NCI-H2107 treated with DMSO at 0.1 percent for 48 hours (cell line): ENCODE data around the gene NKAIN2.
A peak's percentile ranks its signal among the peaks of the same experiment; 100 is the strongest.
"Not testable (repeated sequence)": the region's sequence is repeated elsewhere in the genome, so short reads cannot be mapped to it uniquely, and the experiment has no call there.

Experiments used
- DNase-seq: peaks from one replicate; lab custom pipeline; 2025; ENCODE audit not compliant: unreplicated experiment; lab: John Stamatoyannopoulos, UW

NKAIN2 gene

GRCh38 chr6:124294574-124295200 is 491.0 kb downstream of the NKAIN2 start:
- no peak for DNase-seq

DNA sequence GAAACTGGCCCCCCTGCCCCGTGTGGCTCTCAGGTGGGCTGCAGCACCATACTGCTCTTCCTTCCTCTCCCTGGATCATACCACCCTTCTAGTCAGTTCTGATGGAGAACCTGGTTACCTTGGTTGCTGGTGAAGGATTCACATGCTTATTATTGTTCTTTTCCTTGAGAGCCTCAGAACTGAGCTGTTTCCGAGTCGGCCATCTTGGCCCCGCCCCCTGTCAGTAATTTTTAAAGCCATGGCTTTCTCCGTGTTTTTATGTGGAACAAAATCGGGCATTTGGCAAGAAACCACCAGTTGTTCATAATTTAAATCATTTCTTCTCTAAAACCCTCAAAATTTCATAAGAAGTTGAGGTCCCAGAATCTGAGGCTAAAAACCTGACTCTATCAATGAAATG is 493.8 kb downstream of the NKAIN2 start:
- no peak for DNase-seq

DNA sequence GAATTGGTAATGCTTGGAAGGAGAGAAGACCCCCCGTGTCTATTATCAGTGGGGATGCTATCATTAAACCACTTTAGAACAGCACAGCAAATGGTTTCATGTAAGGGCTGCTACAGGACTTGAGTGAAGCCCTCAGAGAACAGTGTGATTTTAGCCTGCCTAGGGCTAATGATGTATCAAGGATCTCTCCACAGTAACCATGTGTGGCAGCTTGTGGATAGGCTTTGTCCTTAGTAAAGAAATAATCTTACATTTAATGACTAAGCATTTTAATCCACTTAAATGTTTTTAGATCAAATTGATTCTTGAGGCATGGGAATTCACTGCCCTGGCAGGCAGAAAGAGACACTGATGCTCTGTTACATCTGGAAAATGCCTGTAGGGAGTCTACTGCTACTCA is 495.1 kb downstream of the NKAIN2 start:
- no peak for DNase-seq

- not testable (repeated sequence) for DNase-seq
These were observed 497.2 kb downstream of the NKAIN2 start for GRCh38 chr6:124300907-124301306.

DNA sequence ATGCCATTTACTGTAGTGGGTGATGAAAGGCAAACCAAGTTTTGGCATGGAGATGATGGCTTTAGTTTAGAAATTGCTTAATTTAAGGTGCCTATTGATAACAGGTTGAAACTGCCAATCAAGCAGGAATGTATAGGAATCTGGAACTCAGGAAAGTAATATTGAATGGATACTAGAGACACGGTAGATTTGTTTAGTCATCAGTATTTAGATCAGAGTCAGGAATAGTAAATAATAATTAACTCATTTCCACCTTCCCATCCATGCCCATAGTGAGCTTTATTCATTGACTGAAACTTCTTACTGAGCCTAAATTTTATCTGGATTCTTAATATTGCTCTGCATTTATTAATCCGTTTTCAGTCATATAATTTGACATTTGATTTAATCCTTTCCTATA is 500.3 kb downstream of the NKAIN2 start:
- DNase-seq: no peak

DNA sequence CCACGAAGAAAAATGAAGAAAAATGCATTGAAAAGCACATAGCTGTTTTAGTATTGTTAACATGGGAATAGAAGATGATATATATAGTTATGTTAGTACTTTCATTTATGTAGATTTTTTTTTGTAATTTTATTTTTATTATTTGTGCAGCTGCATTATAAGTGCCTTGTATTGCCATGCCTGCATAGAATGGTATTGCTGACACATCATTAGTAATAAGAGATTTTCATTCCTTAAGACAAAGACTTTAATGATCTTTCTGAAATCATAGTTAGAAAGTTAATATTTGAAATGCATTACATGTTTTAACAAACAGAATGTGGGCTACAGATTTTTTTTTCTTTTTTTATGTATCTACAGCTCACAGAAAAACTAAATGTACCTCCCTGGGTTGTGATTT is 506.5 kb downstream of the NKAIN2 start:
- DNase-seq: no peak

GRCh38 chr6:124319410-124319809 is 515.7 kb downstream of the NKAIN2 start:
- no peak for DNase-seq

DNA sequence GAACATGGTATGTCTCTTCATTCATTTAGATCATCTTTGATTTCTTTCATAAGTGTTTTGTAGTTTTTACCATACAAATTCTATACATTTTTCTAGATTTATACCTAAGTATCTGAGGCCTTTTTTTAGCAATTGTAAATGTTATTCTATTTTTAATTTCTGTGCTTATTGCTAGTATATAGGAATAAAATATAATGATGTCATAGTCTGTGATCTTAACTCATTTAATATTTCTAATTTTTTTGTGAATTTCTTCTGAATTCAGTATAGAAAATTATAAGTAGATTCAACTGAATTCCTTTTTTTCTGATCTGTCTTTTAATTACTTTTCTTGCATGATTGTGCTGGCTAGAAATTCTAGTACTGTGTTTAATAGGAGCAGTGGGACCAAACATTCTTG is 520.6 kb downstream of the NKAIN2 start:
- DNase-seq: no peak

DNA sequence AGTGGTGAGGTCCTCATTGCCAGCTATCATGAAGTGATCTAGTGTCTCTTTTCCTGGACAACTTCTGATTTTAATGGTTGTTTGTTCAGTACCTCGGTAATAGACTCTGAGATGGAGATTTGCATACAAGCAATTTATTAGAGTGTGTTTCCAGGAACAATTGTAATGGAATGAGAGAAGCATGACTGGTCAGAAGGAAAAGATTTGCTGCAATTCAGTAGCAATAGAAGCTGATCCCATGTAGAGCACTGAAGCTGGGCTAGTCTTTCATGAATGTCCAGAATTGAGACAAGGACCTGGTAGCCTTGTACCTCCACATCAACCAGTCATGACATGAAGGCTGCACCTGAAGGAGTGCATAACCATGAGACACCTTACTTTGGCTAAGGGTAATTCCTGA is 526.5 kb downstream of the NKAIN2 start:
- DNase-seq: no peak

- DNase-seq: no peak
These were observed 530.7 kb downstream of the NKAIN2 start for GRCh38 chr6:124334359-124334758.

DNA sequence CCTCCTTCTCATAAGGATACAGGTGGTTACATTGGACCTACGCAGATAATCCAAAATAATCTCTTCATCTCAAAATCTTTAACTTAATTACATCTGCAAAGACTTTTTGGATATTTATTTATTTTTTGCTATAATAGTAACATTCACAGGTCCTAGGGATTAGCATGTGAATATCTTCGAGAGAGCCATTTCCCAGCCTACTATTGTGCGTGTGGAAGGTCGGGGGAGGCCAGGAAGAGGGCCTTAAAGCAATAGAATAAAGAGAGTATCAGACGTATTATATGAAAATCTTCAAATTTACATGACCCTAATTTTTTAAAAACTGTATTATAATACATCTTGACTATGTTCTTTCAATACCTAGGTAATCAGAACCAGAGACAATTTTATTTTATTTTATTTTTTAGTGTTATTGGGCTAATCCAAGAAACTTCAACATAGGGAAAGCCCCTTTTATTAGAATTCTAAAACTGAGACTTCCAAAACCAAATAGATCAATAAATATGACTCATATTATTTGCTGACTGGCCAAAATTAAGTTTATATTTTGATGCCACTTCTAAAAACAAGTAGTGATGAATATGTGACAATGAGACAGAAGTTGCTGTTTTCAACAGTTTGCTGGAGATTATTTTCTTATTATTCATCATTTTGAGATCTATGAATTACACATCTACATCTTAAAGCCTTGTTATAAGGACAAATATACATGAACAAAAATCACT is 536.1 kb downstream of the NKAIN2 start:
- no peak for DNase-seq

- DNase-seq: not testable (repeated sequence)
These were observed 544.7 kb downstream of the NKAIN2 start for GRCh38 chr6:124348339-124348738.

GRCh38 chr6:124355146-124355545 is 551.5 kb downstream of the NKAIN2 start:
- no peak for DNase-seq

DNA sequence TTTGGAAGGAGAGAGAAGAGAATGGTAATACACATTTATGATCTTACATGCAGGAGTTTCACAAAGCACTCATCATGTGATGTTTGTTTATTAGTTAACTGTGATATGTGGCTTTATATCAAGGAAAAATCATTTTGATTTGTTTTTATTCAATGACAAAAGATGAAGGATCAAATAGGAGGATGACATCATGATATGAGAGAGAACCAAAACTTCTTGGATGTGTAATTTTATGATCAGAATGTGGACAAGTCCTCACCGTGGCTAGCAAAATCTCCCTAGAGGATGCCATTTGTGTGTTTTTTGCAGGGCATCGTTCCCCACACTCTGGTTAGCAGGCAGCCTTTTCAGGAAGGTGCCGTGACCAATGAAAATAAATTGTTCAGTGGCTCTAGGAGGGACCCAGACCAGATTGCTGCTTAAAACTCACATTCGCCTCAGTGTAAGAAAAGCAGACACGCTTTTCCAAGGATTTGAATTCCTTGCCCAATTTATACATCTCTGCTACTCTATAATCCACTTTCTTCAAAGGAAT is 552.7 kb downstream of the NKAIN2 start:
- DNase-seq: peak; percentile 36

DNA sequence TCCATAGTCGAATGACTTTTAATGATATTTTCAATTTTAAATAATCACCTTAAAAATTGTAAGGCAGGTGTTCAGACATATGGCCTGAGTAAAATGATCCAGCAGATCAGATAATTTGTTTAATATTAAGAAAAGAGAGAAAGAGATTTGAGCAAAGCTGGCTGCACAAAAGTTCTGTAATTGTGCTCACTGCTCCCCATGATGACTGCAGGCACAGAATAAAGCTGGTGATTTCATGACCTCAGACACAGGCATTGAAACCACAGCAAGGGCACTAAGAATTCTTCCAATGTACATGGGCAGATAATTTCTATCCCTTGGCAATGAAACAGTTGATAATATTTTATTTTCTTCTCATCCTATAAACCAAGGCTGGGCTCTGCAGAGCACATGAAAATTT is 553.1 kb downstream of the NKAIN2 start:
- DNase-seq: no peak

DNA sequence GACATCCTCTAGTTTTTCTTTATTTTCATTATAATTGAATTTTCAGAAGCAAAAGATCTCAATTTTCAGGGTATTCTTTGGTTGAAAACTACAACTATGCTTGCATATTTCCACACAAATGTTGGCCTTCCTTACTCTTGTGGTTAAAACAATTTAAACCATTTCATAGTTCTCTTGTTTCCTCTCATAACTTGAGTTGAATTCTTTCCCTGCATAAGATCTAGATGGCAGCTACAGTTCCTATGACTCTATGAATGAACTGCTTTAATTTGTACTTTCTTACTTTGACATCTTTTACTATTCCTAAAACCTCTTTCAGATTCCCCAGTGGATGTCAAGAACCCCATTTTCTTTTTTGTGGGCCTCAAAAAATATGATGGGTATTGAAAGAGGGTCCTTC is 564.5 kb downstream of the NKAIN2 start:
- no peak for DNase-seq

GRCh38 chr6:124371974-124372475 is 568.4 kb downstream of the NKAIN2 start:
- no peak for DNase-seq

DNA sequence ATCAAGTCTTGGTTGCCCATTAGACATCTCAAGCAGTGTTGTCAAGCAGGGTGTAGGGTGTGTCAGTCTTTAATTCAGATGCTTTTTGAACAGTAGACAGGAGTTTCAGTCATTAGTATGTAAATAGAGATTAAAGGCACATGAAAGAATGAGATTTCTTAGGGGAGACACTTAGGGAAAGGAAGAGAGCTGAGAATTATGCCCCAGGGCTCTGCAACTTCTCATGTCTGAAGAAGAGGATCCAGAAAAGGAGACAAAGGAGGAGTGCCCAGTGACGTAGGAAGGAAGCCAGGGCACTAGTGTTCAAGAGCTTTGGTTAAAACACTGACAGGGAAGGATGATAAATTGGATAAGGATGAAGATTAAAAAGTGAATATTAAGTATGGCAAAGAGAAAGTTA is 569.7 kb downstream of the NKAIN2 start:
- DNase-seq: no peak

DNA sequence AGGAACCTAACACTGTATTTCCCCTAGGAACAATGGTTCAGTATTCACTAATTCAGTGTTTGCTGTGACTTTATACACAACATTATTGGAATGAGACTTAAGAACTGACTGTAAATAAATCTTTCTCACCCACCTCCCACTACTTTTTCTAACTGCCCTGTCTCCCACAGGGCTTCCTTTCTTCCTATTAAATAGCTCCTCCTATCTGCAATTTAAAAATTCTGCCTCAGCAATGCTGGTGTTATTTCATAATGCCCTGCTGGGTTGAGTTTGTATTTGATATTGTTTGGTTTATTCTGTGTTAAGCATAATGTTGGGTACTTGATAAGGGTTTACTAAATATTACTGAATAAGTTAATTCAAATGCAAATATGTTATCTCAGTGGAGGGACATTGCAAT is 585.5 kb downstream of the NKAIN2 start:
- DNase-seq: peak; percentile 76

GRCh38 chr6:124393536-124393935 is 589.9 kb downstream of the NKAIN2 start:
- DNase-seq: no peak

DNA sequence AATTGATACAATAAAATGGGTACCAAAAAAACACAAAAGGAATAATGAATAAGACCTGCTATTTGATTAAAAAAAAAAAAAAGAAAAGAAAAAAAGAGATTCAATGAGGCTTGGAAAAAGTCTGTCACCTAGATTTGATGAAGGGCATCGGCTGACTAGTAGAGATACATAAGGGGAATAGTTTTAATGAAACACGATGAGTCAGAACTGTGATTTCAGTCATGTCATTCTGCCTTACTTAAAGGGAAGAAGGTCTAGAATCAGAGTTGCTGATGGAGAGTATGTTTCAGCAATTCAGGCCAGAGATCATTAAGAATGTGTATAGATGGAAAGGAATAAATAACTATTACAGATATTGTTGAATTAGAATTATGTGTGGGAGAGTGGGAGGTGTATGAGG is 592.7 kb downstream of the NKAIN2 start:
- no peak for DNase-seq

DNA sequence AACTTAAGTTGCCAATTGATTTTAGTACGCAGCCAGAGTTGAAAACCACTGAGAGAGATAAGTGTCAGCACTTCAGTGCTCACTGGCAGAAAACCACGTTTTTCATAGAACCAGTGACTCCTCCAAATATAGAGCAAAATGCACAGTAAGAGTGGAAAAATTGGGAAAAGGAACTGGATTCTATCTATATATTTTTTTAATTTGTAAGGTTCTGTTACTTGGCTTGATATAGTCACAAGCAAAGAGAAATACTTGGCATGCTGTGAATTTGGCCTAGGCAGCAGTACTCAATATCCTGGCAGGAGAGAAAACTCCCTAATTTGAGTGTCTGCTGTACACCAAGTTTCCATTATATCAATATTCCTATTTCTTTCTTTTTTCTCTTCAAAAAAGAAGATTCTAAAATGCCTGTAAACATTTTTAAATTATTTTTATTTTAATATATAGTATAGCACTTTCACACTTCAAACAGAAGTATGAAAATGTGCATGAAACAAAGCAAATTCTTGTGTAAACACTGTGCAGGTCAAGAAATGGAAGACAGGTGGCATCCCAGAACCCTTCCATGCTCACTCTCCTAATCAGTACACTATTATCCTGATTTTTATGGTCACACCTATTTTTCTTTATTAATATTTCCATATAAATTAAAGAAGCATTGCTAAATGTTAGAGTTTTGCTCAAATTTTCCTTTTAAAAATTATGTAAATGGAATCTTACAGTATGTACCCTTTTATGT is 596.8 kb downstream of the NKAIN2 start:
- DNase-seq: peak; percentile 69
